Psoas muscle (tissue), 8 donors: Measurements from ENCODE around the gene PRRX2. TPM values are rescaled to one million over a fixed set of nuclear protein-coding genes. Genes with fewer than 3 reads are reported as not detected.
"Not testable (repeated sequence)": the region's sequence is repeated elsewhere in the genome, so short reads cannot be mapped to it uniquely, and the experiment has no call there.

Experiments
- ATAC-seq, 4 donors: fragments of 200-7000 bp; cut with Tn5 transposase; one replicate each; pipeline ENCODE4 v1.9.1; 2020; ENCODE audit warnings: moderate library complexity in 3 of 4, mild to moderate bottlenecking in 2 of 4
- DNase-seq, 2 donors: peaks; one replicate each; pipeline ENCODE4 v3.0.0-alpha.2; 2020
- H3K27ac ChIP-seq: fragments of 200-600 bp; one replicate; pipeline ENCODE4 v1.8.0; 2022
- H3K27me3 ChIP-seq, 3 donors: fragments of 200-600 bp in 1 of 3; one replicate each; pipeline versions ENCODE4 v1.6.1 to v1.8.0; 2013 to 2022; ENCODE audit warnings: low read length in 2 of 3, mild to moderate bottlenecking in 2 of 3, moderate library complexity in 1 of 3; ENCODE audit not compliant: insufficient read depth in 3 of 3
- H3K36me3 ChIP-seq, 2 donors: fragments of 200-600 bp in 1 of 2; one replicate each; pipeline versions ENCODE4 v1.6.1 to v1.8.0; 2013 to 2022; ENCODE audit warnings: low read depth in 1 of 2, mild to moderate bottlenecking in 1 of 2, moderate library complexity in 1 of 2; ENCODE audit not compliant: insufficient read depth in 1 of 2
- H3K4me1 ChIP-seq: fragments of 200-600 bp; one replicate; pipeline ENCODE4 v1.8.0; 2022
- H3K4me3 ChIP-seq: fragments of 200-600 bp; one replicate; pipeline ENCODE4 v1.8.0; 2022; ENCODE audit warnings: mild to moderate bottlenecking
- H3K9me3 ChIP-seq: fragments of 200-600 bp; one replicate; pipeline ENCODE4 v1.8.0; 2022
- WGBS, 3 donors: extraction: QIAGEN DNeasy Blood & Tissue Kit; methylation state at CpG; one replicate each; pipeline versions ENCODE4 v1.1.6 to v1.1.7; 2013; 5-methylcytosine and 5-hydroxymethylcytosine counted together
- intact Hi-C, 2 donors: fragments of 100-400 bp; cut with DNase I; formaldehyde crosslinking; loops; one replicate each; pipeline versions ENCODE4 v1.11.0 to v1.14.2; 2022
- polyA plus RNA-seq, 3 donors: library from polyadenylated mRNA; stranded (reverse); fragments of 200-250 nt; gene quantifications; one replicate each; pipeline ENCODE4 v1.2.3, GENCODE V29; 2013
- total RNA-seq, 4 donors: library from RNA; stranded (reverse); fragmentation: NEBNext Ultra II Directional in 2 of 4; extraction: Animal tissue kit (Norgen Biotek cat#: 25700) in 2 of 4; gene quantifications; one replicate each; pipeline versions ENCODE4 v1.2.1 to v1.2.4, GENCODE V29; 2021 to 2023
- TF ChIP-seq, protein P1 (sequence below): fragments of 200-600 bp; IDR thresholded peaks from one replicate; pipeline ENCODE4 v1.8.0; 2022; ENCODE audit warnings: antibody characterized with exemption
- donor health status: healthy with polysubstance abuse.
- donor health status: DM: no; HTN: no; CAD: no; lungs with moderate emphysema.
- donor health status: Bipolar disorder and iron deficiency.
- donor health status: healthy.
- donor health status: DM: yes; HTN: yes; CAD: no.
- donor health status: DM: no; HTN: no; CAD: no.
- donor health status: DM: no; HTN: no; CAD: no.
- donor health status: DM: yes; HTN: yes; CAD: no.

Gene PRRX2
- total and polyA plus RNA-seq, 7 donors, result 0.03 to 1.1 (median 0.49) TPM

DNA sequence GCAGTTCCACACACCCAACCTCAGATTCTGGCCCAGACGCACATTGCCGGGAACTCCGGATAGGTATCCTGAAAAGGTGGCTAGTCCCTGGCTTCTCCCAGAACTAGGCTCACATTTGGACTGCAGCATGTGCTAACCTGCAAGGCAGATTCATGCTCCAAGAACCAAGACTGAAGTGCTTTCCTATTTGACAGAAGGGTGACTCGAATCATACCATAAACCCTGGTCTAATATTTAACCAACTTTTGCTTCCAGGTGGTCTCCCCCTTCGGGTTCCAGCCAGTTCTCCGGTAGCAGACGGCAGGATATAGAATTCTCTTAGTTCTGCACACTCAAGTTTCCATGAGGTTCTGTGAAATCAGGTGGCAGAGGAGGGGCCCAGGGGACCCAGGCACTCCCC, 79.8 kb downstream of the PRRX2 start:
- intact Hi-C loops, result no loop called here
- H3K9me3 ChIP-seq, result no peaks in the 10 kb centered on the region
- DNase-seq, result no peak

DNA sequence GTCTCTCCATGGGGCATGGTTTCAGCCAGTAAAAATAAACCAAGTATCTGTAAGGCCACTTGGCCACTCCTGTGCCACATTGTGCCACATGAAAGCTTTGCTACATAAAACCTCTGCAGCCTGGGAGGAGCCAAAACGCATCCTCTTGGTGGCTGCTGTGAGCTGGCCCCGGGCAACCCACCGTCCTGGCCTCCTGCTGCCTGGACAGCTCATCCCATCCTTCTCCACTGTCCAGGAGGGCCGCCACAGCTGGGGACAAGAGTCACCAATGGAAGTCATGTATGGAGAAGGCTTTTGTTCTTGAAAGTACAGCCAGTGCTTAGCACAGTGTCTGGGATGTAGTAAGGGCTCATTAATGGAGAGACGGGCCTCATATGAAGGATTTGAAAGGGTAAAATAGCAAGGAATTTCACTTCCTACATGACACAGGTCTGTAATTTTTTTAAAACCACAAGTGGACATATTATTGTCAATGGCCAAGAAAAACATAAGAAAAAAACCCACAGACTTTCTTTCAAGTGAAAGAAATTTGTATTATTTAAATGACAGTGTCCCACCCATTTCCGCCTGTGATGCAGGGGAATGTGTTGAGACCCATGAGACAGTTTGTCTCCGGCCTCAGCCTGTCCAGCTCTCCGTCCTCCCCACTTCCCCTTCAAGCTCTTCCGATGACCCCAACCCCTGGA, 80.8 kb downstream of the PRRX2 start:
- H3K27ac ChIP-seq, result no peak overlapping the region
- intact Hi-C loops, result no loop called here
- H3K4me1 ChIP-seq, result no peaks in the 10 kb centered on the region
- peaks cover 0 to 4% (median 0%) of the 10 kb centered on the region in 3 donors for H3K27me3 ChIP-seq
- no peak overlapping the region for H3K4me3 ChIP-seq
- 59 to 66% (median 59%) methylated on average over 9 of the region's 9 CpGs for WGBS, 3 donors
- no peak for DNase-seq
- TF ChIP-seq, protein P1, sequence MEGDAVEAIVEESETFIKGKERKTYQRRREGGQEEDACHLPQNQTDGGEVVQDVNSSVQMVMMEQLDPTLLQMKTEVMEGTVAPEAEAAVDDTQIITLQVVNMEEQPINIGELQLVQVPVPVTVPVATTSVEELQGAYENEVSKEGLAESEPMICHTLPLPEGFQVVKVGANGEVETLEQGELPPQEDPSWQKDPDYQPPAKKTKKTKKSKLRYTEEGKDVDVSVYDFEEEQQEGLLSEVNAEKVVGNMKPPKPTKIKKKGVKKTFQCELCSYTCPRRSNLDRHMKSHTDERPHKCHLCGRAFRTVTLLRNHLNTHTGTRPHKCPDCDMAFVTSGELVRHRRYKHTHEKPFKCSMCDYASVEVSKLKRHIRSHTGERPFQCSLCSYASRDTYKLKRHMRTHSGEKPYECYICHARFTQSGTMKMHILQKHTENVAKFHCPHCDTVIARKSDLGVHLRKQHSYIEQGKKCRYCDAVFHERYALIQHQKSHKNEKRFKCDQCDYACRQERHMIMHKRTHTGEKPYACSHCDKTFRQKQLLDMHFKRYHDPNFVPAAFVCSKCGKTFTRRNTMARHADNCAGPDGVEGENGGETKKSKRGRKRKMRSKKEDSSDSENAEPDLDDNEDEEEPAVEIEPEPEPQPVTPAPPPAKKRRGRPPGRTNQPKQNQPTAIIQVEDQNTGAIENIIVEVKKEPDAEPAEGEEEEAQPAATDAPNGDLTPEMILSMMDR, result no peak
- ATAC-seq, result no peak
- H3K9me3 ChIP-seq, result no peaks in the 10 kb centered on the region
- no peaks in the 10 kb centered on the region for H3K36me3 ChIP-seq

More for the DNA sequence above, 79.8 kb downstream of the PRRX2 start:
- H3K27me3 ChIP-seq, result peaks cover 0 to 4% (median 0%) of the 10 kb centered on the region in 3 donors
- H3K27ac ChIP-seq, result no peak overlapping the region
- no peak overlapping the region for H3K4me3 ChIP-seq
- 71 to 86% (median 83%) methylated on average over 7 of the region's 7 CpGs for WGBS, 3 donors
- no peak for ATAC-seq
- H3K4me1 ChIP-seq, result no peaks in the 10 kb centered on the region
- TF ChIP-seq, protein P1, result no peak
- H3K36me3 ChIP-seq, result no peaks in the 10 kb centered on the region

DNA sequence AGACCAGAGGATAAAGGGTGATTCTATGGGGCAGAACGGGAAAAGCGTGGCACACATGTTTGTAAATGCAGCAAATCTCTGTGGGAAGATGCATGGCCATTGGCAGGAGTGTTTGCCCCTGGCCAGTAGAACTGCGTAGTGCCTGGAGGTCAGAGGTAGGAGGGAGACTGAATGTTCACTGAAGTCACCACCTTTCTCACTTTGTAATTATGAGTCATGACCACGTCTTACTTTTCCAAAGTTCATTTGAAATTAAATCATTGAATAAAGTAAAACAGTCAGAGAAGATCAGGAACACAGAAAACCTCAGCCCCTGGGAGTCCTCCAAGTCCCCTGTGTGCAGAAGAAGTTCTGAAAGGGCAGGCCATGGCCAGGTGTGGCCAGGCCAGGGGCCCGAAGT, 82.8 kb downstream of the PRRX2 start:
- TF ChIP-seq, protein P1, result no peak
- no peak overlapping the region for H3K27ac ChIP-seq
- intact Hi-C loops, result no loop called here

DNA sequence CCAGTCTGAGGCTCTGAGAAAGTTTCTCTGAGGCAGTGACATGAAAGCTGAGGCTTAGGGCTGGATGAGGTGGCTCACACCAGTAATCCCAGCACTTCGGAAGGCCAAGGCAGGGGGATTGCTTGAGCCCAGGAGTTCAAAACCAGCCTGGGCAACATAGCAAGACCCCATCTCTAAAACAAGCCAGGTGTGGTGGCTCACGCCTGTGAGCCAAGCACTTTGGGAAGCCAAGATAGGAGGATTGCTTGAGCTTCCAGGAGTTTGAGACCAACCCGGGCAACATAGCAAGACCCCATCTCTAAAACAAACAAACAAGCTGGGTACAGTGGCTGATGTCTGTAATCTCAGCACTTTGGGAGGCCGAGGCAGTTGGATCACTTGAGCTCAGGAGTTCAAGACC, 83.6 kb downstream of the PRRX2 start:
- H3K27me3 ChIP-seq, result peaks cover 0 to 23% (median 8%) of the 10 kb centered on the region in 3 donors
- H3K36me3 ChIP-seq, H3K4me1 ChIP-seq, DNase-seq, H3K4me3 ChIP-seq, H3K27ac ChIP-seq, intact Hi-C loops, ATAC-seq, H3K9me3 ChIP-seq: not testable (repeated sequence)
- 83 to 92% (median 88%) methylated on average over 4 of the region's 4 CpGs for WGBS, 3 donors

More for the DNA sequence above, 82.8 kb downstream of the PRRX2 start:
- Histone ChIP-seq H3K36me3 (no peaks in the 10 kb centered on the region), H3K27me3 (peaks cover 0 to 18% (median 8%) of the 10 kb centered on the region in 3 donors), H3K4me1 (no peaks in the 10 kb centered on the region), H3K9me3 (no peaks in the 10 kb centered on the region), H3K4me3 (no peak overlapping the region)
- DNase-seq (no peak), ATAC-seq (no peak)
- WGBS, 3 donors, result 81 to 87% (median 84%) methylated on average over 5 of the region's 5 CpGs

DNA sequence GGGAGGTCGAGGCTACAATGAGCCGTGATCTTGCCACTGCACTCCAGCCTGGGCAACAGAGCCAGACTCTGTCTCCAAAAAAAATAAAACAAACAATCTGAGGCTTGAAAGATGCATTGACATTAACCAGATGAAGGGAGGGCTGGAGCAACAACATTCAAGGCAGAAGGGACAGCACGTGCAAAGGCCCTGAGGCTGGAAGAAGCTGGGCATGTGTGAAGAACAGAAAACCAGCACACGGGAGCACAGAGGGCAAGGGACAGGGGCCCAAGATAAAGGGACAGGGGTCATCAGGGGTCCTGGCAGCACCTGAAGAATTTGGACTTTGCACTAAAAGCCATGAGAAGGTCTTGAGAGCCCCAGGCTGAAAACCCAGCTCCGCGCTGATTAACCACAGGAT, 84.1 kb downstream of the PRRX2 start:
- H3K27ac ChIP-seq, result no peak overlapping the region
- WGBS, 3 donors, result 93 to 95% (median 94%) methylated on average over 6 of the region's 6 CpGs
- no peaks in the 10 kb centered on the region for H3K9me3 ChIP-seq
- H3K4me3 ChIP-seq, result no peak overlapping the region
- no peaks in the 10 kb centered on the region for H3K4me1 ChIP-seq
- ATAC-seq, result no peak
- TF ChIP-seq, protein P1, result no peak
- no peaks in the 10 kb centered on the region for H3K36me3 ChIP-seq
- intact Hi-C loops, result no loop called here
- DNase-seq, result no peak
- H3K27me3 ChIP-seq, result peaks cover 0 to 25% (median 8%) of the 10 kb centered on the region in 3 donors
